Endometrium (tissue), 2 donors: ENCODE measurements around the gene PDHA1.

Experiments used
- FAIRE-seq: peaks from 2 replicates; lab custom pipeline; 2012; peaks lifted over from hg19 to GRCh38; lab: Jason Lieb, UNC
- donor health status: control.
- donor health status: control.

Gene PDHA1

DNA sequence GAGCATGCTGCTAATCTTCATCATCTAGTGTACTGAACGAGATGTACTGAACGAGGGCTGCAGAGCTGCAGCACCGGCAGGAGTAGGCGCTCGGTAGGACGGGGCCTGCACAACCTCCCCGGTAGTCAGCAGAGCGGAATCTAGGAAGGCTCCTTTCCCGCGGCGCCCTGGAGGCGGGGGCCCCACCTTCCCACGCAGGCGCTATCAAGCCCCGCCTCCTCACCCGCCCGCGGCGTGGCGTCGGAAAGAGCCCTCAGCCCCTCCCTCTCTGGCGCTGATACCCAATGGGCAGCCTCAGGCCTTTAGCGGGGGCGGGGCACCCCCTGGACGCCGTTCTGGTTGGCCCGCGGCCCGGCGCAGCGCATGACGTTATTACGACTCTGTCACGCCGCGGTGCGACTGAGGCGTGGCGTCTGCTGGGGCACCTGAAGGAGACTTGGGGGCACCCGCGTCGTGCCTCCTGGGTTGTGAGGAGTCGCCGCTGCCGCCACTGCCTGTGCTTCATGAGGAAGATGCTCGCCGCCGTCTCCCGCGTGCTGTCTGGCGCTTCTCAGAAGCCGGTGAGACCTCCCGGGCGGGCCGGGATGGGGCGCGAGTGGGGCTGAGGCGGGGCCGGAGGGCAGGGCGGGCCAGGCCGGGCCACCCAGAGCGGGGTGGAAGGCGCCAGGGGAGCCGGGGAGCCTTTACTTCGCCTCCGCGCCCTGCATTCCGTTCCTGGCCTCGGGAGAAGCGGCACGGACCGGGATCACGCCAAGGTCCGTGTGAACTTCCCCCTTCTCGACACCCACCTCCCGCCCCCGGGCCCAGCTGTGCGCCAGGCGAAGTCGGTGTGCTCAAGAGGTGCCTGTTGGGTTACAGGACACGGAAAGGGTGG, at the start of gene PDHA1:
Gene PDHA1, plus strand, starts transcription at position 393 of the 874 bp plus-strand sequence. Its CDS starts 111 bp downstream, at position 504.
- peak; percentile 72 for FAIRE-seq

DNA sequence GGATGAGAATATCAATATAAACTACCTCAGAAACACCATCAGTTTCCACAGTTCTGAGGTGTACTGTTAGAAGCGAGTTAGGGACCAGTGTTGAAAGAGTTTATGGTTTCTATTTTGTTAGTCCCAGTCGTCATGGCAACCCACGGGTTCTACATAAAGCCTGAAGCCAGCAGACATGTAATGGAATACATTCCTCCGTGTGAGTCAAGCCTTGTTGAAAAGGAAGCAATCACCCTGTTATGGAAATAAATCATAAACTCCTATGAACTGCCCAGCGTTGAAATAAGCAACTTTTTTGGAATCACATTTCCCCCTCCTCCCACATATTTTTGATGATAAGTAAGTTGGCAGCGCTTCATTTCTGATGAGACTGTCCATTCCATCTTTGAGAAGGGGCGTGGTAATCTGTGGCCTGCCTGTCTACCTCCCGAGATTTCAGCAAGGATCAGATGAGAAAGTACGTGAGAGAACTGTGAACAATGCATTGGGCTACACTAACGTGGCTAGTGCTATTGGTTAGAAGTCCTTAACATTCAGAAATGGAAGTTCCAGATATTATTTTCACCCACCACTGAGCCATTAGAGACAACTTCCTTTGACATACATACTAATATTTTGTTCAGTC, 40.4 kb upstream of the PDHA1 start:
- no peak for FAIRE-seq

DNA sequence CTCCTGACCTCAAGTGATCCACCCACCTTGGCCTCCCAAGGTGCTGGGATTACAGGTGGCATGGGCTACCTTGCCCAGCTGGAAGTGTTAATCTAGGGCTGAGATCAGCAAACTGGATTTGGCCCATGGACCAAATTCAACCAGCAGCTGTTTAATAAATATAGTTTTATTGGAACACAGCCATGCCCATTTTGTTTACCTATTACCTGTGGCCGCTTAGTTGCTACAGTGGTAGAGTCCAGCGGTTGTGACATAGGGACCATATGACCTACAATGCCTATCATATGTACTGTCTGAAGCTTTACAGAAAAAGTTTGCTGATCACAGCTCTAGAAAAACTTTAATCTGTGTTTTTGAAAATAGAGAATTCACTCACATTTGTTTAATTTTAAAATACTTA, 17.2 kb upstream of the PDHA1 start:
- FAIRE-seq: no peak

DNA sequence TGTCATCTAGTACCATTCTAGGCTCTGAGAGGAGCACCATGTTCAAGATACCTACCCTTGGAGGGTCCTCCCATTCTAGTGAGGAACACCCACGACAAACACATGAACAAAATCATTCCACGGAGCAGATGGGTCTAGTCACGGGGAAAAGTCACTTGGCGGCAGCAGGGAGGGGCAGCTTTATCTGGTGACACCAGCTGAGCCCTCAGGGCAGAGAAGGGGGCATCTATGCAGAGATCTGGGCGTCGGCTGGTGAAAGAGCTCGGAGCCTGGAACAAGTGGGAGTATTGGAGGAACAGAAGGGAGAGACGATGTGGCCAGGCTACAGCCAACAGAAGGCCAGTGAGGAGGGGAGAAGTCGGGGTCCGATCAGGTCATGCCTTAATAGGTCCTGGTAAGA, 11.9 kb upstream of the PDHA1 start:
- FAIRE-seq: no peak

DNA sequence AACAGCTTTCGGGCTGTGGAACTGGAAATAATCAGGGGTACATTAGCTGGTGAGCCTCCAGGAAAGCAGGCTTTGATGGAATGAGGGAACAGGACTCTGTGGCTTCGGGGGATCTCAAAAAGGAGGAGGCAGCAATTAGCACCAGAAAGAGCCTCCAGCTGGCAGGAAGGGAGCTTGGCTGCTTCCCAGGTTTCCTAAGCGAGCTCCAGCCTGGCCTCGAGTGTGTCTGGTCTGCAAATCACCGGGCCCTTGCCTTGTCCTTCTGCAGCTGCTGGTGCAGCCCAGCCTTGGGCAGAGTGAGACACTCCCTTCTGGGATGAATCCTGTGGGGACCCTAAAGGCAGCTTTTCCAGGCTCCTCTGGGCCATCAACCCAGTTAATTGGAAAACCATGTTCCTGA, 10.7 kb upstream of the PDHA1 start:
- no peak for FAIRE-seq

DNA sequence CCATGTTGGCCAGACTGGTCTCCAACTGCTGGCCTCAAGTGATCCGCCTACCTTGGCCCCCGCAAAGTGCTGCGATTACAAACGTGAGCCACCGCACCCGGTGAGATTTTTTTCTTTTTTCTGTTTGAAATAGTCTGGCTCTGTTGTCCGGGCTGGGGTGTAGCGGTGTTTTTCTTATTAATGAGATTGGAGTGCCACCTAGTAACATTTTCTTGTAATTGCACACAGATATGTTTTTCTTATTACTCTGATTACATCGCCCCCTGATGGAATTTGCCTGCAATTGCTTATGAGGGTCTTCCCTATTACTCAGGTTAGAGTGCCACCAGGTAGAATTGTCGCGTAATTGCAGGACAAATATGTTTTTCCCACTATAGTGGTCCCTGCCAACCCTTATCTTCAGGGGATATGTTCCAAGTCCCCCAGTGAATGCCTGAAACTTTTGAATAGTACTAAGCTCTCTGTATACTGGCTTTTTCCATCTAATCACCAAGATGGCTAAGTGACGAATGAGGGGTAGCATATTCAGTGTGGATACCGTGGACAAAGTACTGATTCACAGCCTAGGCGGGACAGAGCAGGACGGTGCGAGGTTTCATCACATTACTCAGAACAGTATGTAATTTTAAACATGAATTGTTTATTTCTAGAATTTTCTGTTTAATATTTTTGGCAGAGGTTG, 8.6 kb upstream of the PDHA1 start:
- no peak for FAIRE-seq

DNA sequence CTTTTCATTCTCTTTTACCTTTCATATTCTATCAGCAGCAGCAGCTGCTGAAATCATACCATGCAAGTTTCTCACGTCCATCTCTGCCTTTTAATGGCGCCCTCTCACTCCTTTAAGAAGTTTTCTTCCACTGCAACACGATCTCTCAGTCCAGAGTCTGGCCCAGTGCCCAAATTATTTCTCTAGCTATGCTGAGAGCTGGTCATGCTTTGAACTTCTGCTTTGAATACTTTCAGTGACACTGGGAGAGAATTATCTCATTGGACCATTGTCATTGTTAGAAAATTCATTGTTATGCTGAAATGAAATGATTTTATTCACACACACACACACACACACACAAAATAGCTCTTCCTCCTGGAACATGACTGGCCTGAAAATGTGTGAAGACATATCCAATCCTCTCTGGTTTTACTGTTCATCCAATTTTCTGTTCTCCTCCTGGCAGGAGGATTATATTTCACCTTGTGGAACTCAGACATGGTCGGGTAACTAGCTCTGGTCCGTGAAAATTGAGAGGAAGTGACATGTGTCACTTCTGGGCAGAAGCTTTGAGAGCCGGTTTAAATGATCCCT, 1.3 kb upstream of the PDHA1 start:
- no peak for FAIRE-seq

DNA sequence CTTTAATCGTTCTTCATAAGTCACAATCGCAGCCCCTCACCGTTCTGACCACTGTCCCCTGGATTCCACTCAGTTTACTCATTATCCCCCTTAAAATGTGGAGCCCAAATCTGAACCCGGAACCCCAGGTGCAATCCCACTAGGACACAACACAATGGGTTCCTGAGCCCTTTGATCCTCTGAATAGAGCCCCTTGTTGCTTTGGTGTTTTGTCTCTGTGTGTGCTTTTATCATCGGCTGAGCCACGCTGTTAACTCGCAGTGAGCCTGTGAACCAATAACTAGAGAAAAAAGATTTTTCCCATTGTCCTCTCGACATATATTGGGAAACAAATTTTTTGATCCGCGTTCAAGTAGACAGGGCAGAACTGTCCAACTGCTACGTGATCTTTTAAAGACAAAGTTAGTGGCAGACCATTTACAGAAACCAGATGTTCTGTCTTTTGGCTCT, 617 bp upstream of the PDHA1 start:
- no peak for FAIRE-seq

DNA sequence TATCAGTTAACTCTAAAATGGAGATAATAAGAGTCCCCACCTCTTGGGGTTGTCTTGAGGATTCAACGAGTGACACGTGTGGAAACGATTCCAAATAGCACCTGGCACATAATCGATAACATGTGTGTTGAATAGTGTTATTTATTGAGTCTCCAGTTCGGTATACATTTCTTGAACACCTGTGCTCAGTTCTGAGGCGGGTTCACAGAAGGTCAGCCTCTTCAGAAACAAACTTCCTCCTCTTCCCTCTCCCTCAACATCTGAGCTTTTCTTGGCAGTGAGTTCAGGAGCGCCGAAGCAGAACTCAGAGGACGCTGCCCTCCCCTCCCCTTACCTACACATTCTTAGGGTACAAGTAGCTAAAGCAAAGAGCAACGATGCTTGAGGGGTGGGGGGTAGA, 934 bp downstream of the PDHA1 start:
- FAIRE-seq: no peak

DNA sequence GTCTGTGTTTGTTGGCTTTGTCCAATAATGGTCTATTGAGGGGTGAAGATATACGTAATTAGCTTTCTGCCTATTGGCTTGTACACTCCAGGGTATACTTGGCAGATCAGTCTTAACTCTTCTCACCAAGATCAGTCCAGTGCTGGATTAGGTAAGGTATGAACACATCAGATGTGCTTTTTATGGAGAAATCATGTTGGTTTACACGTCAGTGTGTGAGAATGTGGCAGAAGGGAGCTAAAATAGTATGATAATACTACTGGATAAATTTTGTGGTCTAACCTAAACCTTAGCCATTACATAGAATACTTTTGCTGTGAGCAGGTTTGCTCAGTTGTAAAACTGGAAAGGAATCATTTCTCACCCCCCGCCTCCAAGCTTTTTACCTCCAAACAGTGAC, 4.2 kb downstream of the PDHA1 start:
- FAIRE-seq: no peak

DNA sequence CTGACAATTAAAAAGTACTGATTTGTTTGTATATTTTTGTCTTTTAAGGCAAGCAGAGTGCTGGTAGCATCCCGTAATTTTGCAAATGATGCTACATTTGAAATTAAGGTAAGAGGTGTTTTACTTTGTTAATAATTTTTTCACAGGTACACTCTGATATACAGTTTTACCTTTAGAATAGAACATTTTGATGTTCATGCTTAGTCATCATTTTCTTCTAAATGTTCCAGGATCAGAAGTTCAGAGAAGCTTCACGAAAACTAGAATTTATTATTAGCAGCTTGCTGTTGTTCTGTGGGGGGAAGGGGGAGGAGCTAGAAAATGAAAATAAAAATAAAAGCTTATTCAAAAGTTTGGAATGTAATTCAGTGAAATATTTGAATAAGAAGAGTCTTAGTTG, 5.5 kb downstream of the PDHA1 start:
- no peak for FAIRE-seq

DNA sequence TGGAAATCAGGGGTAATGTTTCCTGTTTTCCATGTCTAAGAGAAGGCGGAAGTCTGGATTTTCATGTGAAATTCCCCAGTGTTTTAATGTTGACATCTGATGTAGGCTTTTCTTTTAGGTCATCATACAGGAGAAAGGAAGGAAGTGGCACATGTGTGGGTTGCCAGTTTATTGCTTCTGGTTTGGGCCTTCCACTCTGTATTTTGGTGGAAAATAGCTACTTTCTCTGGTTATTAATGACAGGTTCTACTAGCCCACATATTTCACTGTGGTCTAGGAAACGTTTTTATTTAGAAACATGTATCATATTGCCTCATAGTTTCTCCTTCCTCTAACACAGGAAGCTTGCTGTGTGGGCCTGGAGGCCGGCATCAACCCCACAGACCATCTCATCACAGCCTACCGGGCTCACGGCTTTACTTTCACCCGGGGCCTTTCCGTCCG, 7.2 kb downstream of the PDHA1 start:
- FAIRE-seq: no peak

DNA sequence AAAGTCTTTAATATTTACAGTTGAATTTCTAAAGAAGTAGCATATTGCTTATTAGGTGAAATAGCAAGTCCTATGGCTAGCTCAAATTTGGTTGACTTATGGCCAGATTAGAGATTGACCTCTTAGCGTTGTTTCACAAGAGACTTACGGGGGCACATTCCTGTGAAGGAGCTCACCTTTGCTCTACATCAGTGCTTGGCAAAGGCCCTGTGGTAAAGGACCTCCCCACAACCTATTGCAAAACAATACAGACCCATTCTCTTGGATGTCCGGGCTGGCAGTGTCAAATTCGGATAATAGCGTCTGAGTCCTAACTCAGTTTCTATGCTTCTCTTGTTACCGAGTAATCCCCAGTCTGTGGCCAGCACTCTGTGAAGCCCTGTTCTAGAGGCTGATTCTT, 10.9 kb downstream of the PDHA1 start:
- FAIRE-seq: no peak

DNA sequence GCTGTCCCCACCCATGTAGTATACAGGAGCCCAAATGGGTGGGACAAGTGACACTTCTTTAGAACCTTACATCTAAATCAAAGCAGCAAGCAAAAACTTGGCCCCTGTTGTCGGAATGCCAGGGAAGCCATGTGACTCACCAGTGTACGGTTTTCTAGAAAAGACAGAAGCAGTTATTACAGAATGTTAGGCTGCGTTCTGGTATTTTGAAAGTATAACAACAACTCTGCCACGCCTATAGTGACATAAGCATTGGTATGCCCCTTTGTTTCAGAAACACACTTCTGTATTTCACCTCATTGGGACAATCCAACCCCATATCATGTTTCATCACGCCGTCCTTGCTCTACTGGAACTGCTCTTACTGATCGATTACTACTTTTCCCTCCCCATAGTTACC, 14.8 kb downstream of the PDHA1 start:
- no peak for FAIRE-seq

DNA sequence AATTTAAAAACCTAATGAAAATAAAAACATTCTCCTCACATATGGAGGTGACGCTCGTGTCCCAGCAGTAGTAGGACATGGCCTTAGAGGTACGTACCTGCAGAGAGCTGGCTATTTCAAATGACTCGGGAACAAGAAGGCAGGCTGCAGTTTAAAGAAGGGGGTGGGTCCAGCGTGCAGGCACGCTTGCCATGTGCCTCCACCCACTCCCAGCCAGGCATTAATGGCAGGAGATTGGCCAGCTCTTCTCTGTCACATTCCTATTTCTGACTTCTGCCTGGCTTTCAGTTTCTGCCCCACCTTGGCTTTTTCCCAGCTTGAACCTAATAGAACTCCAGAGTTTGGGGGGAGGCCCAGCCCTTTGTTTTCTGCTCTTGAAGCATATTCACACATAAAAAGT, 17.2 kb downstream of the PDHA1 start:
- no peak for FAIRE-seq

DNA sequence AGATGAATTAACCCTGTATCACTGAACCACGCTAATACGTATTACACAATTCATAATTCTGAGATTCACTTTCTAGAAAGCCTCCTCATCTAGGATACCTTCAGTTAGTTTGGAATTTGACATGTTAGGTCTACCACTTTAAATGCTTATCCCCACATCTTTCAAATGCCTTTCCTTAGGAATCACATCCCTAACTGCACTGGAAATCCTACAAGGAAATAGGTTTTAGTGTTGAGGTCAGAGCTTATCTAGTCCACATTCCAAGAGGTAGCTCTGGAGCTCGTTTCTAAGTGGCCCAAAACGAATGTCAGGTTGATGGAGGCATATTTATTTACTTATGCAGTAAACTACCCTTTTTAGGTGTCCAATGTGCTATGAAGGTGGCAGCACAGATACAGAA, 18.0 kb downstream of the PDHA1 start:
- no peak for FAIRE-seq

DNA sequence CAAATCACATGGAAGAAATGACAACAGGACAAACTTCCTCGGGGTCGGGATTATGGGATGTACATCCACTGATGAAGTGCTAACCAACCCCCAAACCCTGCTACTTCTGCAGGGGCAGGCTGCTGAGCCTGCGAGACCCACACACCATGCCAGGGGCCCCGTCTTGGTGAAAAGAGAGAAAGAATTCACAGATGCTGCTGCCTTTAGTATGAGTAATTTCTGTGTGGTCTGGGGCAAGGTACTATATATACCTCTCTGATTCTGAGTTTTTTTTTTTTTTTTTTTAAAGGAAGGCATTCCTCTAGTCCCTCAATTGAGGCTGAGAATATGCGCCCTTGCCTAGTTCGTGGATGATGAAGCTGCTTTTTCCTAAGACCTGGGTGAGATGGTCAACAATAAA, 24.8 kb downstream of the PDHA1 start:
- no peak for FAIRE-seq

DNA sequence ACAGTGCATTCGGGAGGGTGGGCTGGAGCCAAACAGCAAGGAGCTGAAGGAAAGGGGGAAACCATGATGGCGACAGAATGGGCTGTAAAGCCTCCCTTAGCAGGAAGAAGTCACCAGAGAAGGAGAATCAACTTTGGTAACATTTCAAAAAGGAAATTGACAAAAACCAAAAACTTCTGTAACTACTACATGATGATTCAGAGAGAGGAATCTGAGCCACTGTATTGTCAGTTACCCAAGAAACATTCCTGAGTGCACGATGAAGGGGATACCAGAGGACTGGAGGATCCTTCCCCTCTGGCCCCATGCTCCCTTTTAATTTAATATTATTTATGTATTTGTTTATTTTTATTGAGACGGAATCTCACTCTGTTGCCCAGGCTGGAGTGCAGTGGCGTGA, 26.3 kb downstream of the PDHA1 start:
- FAIRE-seq: no peak

DNA sequence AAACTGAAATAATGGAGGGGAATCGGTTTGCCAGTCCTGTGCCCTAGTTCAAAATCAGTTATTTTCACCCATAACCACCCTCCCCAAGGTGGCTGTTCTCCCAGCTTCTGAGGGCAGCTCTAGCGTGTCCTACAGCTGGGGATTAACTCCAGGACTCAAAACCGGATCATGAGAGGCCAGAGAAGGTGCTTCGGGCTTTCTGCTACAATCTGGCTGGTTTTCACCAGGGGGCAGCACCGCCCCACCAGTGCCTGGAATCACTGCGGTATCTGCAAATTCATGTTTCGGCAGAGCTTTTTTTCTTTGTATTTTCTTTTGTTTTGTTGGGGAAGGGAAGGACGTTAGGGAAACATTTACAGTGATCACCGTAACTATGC, 28.4 kb downstream of the PDHA1 start:
- peak; percentile 23 for FAIRE-seq

DNA sequence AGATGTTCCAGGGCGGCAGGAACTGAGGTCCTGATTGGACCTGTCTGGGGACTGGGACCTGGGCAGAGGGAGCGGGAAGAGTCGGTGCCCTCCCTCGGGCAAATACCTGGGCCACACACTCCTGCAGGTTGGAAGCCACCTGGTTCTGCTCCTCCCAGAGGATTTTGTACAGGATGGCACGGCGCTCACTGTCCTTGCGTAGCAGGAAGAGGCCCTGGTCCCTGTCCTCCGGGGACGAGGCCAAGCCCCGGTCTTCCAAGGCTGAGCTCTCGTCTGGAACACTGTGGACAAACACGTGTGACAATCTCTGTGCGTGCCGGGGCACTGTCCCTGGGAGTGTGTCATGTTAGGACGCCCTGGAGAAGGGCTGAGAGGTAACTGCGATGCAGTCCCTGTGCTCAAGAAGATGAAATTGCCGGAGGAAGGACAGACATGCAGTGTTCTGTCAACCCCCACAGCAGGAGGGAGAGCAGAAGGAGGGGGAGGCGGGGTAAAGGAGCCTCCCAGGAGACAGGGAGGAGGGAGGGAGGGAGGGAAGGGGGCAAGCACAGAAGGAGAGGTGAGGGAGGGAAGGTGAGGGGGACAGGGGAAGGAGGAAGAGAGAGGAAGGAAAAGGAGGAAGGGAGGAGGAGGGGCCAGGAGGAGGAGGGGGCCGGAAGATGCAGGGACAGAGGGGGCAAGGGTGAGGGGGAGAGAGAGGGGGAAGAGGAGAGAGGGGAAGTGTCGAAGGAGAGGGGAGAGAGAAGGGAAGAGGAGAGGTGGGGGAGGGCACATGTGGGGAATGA, 29.0 kb downstream of the PDHA1 start:
- no peak for FAIRE-seq

DNA sequence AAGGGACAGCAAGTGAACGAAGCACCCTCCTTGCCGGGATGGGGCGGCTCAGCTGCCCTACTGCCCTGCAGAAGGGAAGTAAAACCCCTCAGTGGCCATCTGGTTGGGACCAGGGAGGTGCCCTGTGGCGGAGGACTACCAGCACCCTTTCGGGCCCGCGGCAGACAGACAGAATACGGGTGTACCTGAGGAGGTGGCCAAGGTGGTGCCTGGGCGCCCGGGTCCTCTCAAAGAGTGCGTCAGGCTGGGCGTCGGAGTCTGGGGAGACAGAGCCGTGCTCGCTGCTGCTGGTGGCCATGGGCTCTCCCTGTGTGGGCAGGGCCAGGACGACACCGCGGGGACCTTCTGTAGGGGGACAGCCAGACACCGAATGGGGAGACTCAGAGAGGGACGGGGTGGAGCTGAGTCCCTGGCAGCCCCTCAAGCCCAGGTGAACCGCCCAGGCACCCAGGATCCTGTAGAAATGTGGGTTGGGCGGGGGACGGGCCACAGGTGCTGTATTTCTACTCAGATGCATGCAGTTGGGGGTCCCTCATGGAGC, 29.7 kb downstream of the PDHA1 start:
- no peak for FAIRE-seq

DNA sequence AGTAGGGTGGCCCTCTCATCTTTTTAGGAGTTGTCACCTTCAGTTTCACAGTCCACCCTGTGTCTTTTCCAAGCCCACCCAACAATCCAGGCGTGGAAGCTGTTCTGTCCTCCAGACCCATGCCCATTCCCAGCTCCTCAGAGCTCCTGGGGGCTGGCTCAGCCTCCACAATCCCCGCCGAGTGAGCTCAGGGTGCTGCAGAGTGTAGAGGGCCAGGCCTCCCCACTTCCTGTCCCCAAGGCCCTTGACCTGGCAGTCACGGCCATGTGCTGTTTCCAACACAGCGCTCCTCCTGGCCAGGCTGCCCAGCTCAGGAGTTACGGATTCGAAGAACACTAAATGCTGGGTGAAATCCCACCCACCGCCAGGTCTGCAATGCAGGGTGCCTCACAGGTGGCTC, 31.8 kb downstream of the PDHA1 start:
- no peak for FAIRE-seq
